GM12878 (cell line): ENCODE measurements around the gene TMEM138. TPM values are rescaled to one million over a fixed set of nuclear protein-coding genes. Genes with fewer than 3 reads are reported as not detected.

Source experiments
- POLR2AphosphoS2 ChIP-seq: IDR thresholded peaks from 2 replicates; pipeline ENCODE4 v1.6.1; 2011; ENCODE audit warnings: low read depth, mild to moderate bottlenecking, low read length, improper control_type of control experiment, moderate library complexity
- polyA plus RNA-seq, 11 experiments: library from polyadenylated mRNA; depleted of rRNA in 4 of 11; unstranded in 6 of 11; stranded (reverse) in 5 of 11; fragments of >200 nt; fragmentation: Nextera tagmentation in 4 of 11; fragmentation: Illumina TruSeq in 1 of 11; extraction: Ambion mirVana in 4 of 11; extraction: Trizol in 1 of 11; gene quantifications; 1 replicate in 1 of 11; 2 replicates in 10 of 11; pipeline versions ENCODE4 v1.2.1 to v1.2.3, GENCODE V29; 2011 to 2016; ENCODE audit warnings: inconsistent platforms in 2 of 11, missing spikeins in 2 of 11, low read depth in 1 of 11
- total RNA-seq, 4 experiments: library from RNA; depleted of rRNA in 3 of 4; stranded (reverse); fragments of >200 nt in 3 of 4; fragmentation: Illumina TruSeq in 1 of 4; extraction: Trizol in 1 of 4; gene quantifications; 2 replicates each; pipeline versions ENCODE4 v1.2.1 to v1.2.3, GENCODE V29; 2013 to 2021
- TF ChIP-seq, protein P1 (sequence below): IDR thresholded peaks from 2 replicates; pipeline ENCODE4 v1.6.1; 2012; ENCODE audit warnings: low read length, inconsistent platforms

TMEM138 gene
- total and polyA plus RNA-seq, 10 of the 15 experiments (the other 5 are each of a cell fraction or from before 2014, with no cell fraction given) = 28.5 to 116 (median 73.4) TPM

DNA sequence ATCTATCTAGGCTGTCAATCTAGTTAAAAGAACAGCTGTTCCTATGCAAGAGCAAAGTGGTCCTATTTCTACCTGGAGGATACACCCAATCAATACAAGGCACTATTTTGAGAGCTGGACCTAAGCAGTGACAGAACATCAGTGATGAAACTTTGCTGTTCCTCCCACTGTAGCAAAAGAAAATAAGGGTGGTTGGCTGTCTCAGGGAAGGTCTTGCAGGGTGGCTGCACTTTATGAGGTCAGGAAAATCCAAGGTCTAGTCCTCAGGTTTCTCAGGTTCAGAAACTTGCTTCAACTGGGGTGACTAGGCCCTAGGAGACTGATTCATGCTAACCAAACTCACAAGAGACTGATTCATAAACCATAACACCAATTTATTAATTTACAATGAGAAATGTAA is 56.0 kb downstream of the TMEM138 start (continued):
- TF ChIP-seq, protein P1, sequence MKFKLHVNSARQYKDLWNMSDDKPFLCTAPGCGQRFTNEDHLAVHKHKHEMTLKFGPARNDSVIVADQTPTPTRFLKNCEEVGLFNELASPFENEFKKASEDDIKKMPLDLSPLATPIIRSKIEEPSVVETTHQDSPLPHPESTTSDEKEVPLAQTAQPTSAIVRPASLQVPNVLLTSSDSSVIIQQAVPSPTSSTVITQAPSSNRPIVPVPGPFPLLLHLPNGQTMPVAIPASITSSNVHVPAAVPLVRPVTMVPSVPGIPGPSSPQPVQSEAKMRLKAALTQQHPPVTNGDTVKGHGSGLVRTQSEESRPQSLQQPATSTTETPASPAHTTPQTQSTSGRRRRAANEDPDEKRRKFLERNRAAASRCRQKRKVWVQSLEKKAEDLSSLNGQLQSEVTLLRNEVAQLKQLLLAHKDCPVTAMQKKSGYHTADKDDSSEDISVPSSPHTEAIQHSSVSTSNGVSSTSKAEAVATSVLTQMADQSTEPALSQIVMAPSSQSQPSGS = no peak
- no peak for TF ChIP-seq POLR2AphosphoS2

Other genes starting within 250 kb of the TMEM138 start
Only the 7 nearest of the 13 such genes appear.
- gene VWCE, start 67.1 kb upstream of the TMEM138 start, total RNA-seq (2014; rRNA removed) = 1.3 and 2.5 TPM in 2 replicates
- 1.0 TPM in 2 replicates for gene VWCE, start 67.1 kb upstream of the TMEM138 start, total RNA-seq (2014; rRNA removed; fragmentation: Illumina TruSeq; extraction: Trizol)
- gene VWCE, start 67.1 kb upstream of the TMEM138 start, total RNA-seq (2021) = 2.7 and 4.0 TPM in 2 replicates
- gene VWCE, start 67.1 kb upstream of the TMEM138 start, polyA plus RNA-seq (2011; rRNA removed) = 1.2 and 2.1 TPM in 2 replicates
- 0.62 and 2.4 TPM in 2 replicates for gene VWCE, start 67.1 kb upstream of the TMEM138 start, polyA plus RNA-seq (2014; fragmentation: Illumina TruSeq; extraction: Trizol)
- under 1 TPM; 0.10 to 0.29 TPM for gene VWCE, start 67.1 kb upstream of the TMEM138 start, polyA plus RNA-seq (2014; fragmentation: Nextera tagmentation; extraction: Ambion mirVana)
- gene VWCE, start 67.1 kb upstream of the TMEM138 start, polyA plus RNA-seq (2014; rRNA removed) = 3.2 and 4.0 TPM in 2 replicates
- 1 to 10 TPM; 4.8 to 4.9 TPM for gene VWCE, start 67.1 kb upstream of the TMEM138 start, polyA plus RNA-seq (2016; fragmentation: Nextera tagmentation; extraction: Ambion mirVana)
- gene DDB1, start 29.3 kb upstream of the TMEM138 start, total RNA-seq (2014; rRNA removed) = 241 and 250 TPM in 2 replicates
- 197 and 199 TPM in 2 replicates for gene DDB1, start 29.3 kb upstream of the TMEM138 start, total RNA-seq (2014; rRNA removed; fragmentation: Illumina TruSeq; extraction: Trizol)
- 271 and 272 TPM in 2 replicates for gene DDB1, start 29.3 kb upstream of the TMEM138 start, total RNA-seq (2021)
- 183 and 221 TPM in 2 replicates for gene DDB1, start 29.3 kb upstream of the TMEM138 start, polyA plus RNA-seq (2011; rRNA removed)
- gene DDB1, start 29.3 kb upstream of the TMEM138 start, polyA plus RNA-seq (2014; fragmentation: Illumina TruSeq; extraction: Trizol) = 160 and 203 TPM in 2 replicates
- gene DDB1, start 29.3 kb upstream of the TMEM138 start, polyA plus RNA-seq (2014; fragmentation: Nextera tagmentation; extraction: Ambion mirVana) = 100 to 1,000 TPM; 136 to 211 TPM
- 202 and 220 TPM in 2 replicates for gene DDB1, start 29.3 kb upstream of the TMEM138 start, polyA plus RNA-seq (2014; rRNA removed)
- 100 to 1,000 TPM; 236 to 262 TPM for gene DDB1, start 29.3 kb upstream of the TMEM138 start, polyA plus RNA-seq (2016; fragmentation: Nextera tagmentation; extraction: Ambion mirVana)
- gene TKFC, start 29.1 kb upstream of the TMEM138 start, total RNA-seq (2014; rRNA removed) = 58.2 and 69.7 TPM in 2 replicates
- 25.0 and 25.1 TPM in 2 replicates for gene TKFC, start 29.1 kb upstream of the TMEM138 start, total RNA-seq (2014; rRNA removed; fragmentation: Illumina TruSeq; extraction: Trizol)
- 92.5 and 97.8 TPM in 2 replicates for gene TKFC, start 29.1 kb upstream of the TMEM138 start, total RNA-seq (2021)
- 22.4 and 48.3 TPM in 2 replicates for gene TKFC, start 29.1 kb upstream of the TMEM138 start, polyA plus RNA-seq (2011; rRNA removed)
- 11.3 and 39.9 TPM in 2 replicates for gene TKFC, start 29.1 kb upstream of the TMEM138 start, polyA plus RNA-seq (2014; fragmentation: Illumina TruSeq; extraction: Trizol)
- 1 to 10 TPM; 2.4 to 5.5 TPM for gene TKFC, start 29.1 kb upstream of the TMEM138 start, polyA plus RNA-seq (2014; fragmentation: Nextera tagmentation; extraction: Ambion mirVana)
- 72.8 and 82.6 TPM in 2 replicates for gene TKFC, start 29.1 kb upstream of the TMEM138 start, polyA plus RNA-seq (2014; rRNA removed)
- 100 to 1,000 TPM; 103 to 113 TPM for gene TKFC, start 29.1 kb upstream of the TMEM138 start, polyA plus RNA-seq (2016; fragmentation: Nextera tagmentation; extraction: Ambion mirVana)
- 77.2 and 84.6 TPM in 2 replicates for gene CYB561A3, start 492 bp upstream of the TMEM138 start, total RNA-seq (2014; rRNA removed)
- 46.7 and 48.2 TPM in 2 replicates for gene CYB561A3, start 492 bp upstream of the TMEM138 start, total RNA-seq (2014; rRNA removed; fragmentation: Illumina TruSeq; extraction: Trizol)
- gene CYB561A3, start 492 bp upstream of the TMEM138 start, total RNA-seq (2021) = 76.0 and 92.2 TPM in 2 replicates
- gene CYB561A3, start 492 bp upstream of the TMEM138 start, polyA plus RNA-seq (2011; rRNA removed) = 26.7 and 44.9 TPM in 2 replicates
- gene CYB561A3, start 492 bp upstream of the TMEM138 start, polyA plus RNA-seq (2014; fragmentation: Illumina TruSeq; extraction: Trizol) = 36.7 and 76.4 TPM in 2 replicates
- gene CYB561A3, start 492 bp upstream of the TMEM138 start, polyA plus RNA-seq (2014; fragmentation: Nextera tagmentation; extraction: Ambion mirVana) = 10 to 100 TPM; 40.1 to 53.5 TPM
- 72.4 and 81.2 TPM in 2 replicates for gene CYB561A3, start 492 bp upstream of the TMEM138 start, polyA plus RNA-seq (2014; rRNA removed)
- 100 to 1,000 TPM; 152 to 169 TPM for gene CYB561A3, start 492 bp upstream of the TMEM138 start, polyA plus RNA-seq (2016; fragmentation: Nextera tagmentation; extraction: Ambion mirVana)
- 10.2 and 11.3 TPM in 2 replicates for gene TMEM216, start 30.2 kb downstream of the TMEM138 start, total RNA-seq (2014; rRNA removed)
- gene TMEM216, start 30.2 kb downstream of the TMEM138 start, total RNA-seq (2014; rRNA removed; fragmentation: Illumina TruSeq; extraction: Trizol) = 9.3 and 10.2 TPM in 2 replicates
- gene TMEM216, start 30.2 kb downstream of the TMEM138 start, total RNA-seq (2021) = 6.4 and 7.8 TPM in 2 replicates
- gene TMEM216, start 30.2 kb downstream of the TMEM138 start, polyA plus RNA-seq (2011; rRNA removed) = 32.1 and 40.2 TPM in 2 replicates
- 17.3 and 20.4 TPM in 2 replicates for gene TMEM216, start 30.2 kb downstream of the TMEM138 start, polyA plus RNA-seq (2014; fragmentation: Illumina TruSeq; extraction: Trizol)
- 10 to 100 TPM; 25.6 to 40.7 TPM for gene TMEM216, start 30.2 kb downstream of the TMEM138 start, polyA plus RNA-seq (2014; fragmentation: Nextera tagmentation; extraction: Ambion mirVana)
- 16.0 and 19.1 TPM in 2 replicates for gene TMEM216, start 30.2 kb downstream of the TMEM138 start, polyA plus RNA-seq (2014; rRNA removed)
- 10 to 100 TPM; 21.1 to 24.7 TPM for gene TMEM216, start 30.2 kb downstream of the TMEM138 start, polyA plus RNA-seq (2016; fragmentation: Nextera tagmentation; extraction: Ambion mirVana)
- 31.8 TPM in 2 replicates for gene CPSF7, start 67.6 kb downstream of the TMEM138 start, total RNA-seq (2014; rRNA removed)
- gene CPSF7, start 67.6 kb downstream of the TMEM138 start, total RNA-seq (2014; rRNA removed; fragmentation: Illumina TruSeq; extraction: Trizol) = 41.9 and 42.4 TPM in 2 replicates
- gene CPSF7, start 67.6 kb downstream of the TMEM138 start, total RNA-seq (2021) = 80.2 and 89.0 TPM in 2 replicates
- 37.9 and 61.6 TPM in 2 replicates for gene CPSF7, start 67.6 kb downstream of the TMEM138 start, polyA plus RNA-seq (2011; rRNA removed)
- gene CPSF7, start 67.6 kb downstream of the TMEM138 start, polyA plus RNA-seq (2014; fragmentation: Illumina TruSeq; extraction: Trizol) = 93.1 and 107 TPM in 2 replicates
- gene CPSF7, start 67.6 kb downstream of the TMEM138 start, polyA plus RNA-seq (2014; fragmentation: Nextera tagmentation; extraction: Ambion mirVana) = 10 to 100 TPM; 14.9 to 21.9 TPM
- 65.9 and 66.8 TPM in 2 replicates for gene CPSF7, start 67.6 kb downstream of the TMEM138 start, polyA plus RNA-seq (2014; rRNA removed)
- 10 to 100 TPM; 60.3 to 67.0 TPM for gene CPSF7, start 67.6 kb downstream of the TMEM138 start, polyA plus RNA-seq (2016; fragmentation: Nextera tagmentation; extraction: Ambion mirVana)
- gene SDHAF2, start 67.8 kb downstream of the TMEM138 start, total RNA-seq (2014; rRNA removed) = 64.9 and 66.8 TPM in 2 replicates
- gene SDHAF2, start 67.8 kb downstream of the TMEM138 start, total RNA-seq (2014; rRNA removed; fragmentation: Illumina TruSeq; extraction: Trizol) = 30.6 and 32.5 TPM in 2 replicates
- 42.5 and 42.6 TPM in 2 replicates for gene SDHAF2, start 67.8 kb downstream of the TMEM138 start, total RNA-seq (2021)
- gene SDHAF2, start 67.8 kb downstream of the TMEM138 start, polyA plus RNA-seq (2011; rRNA removed) = 76.0 and 92.1 TPM in 2 replicates
- gene SDHAF2, start 67.8 kb downstream of the TMEM138 start, polyA plus RNA-seq (2014; fragmentation: Illumina TruSeq; extraction: Trizol) = 38.0 and 52.2 TPM in 2 replicates
- 100 to 1,000 TPM; 155 to 160 TPM for gene SDHAF2, start 67.8 kb downstream of the TMEM138 start, polyA plus RNA-seq (2014; fragmentation: Nextera tagmentation; extraction: Ambion mirVana)
- 70.2 and 72.0 TPM in 2 replicates for gene SDHAF2, start 67.8 kb downstream of the TMEM138 start, polyA plus RNA-seq (2014; rRNA removed)
- gene SDHAF2, start 67.8 kb downstream of the TMEM138 start, polyA plus RNA-seq (2016; fragmentation: Nextera tagmentation; extraction: Ambion mirVana) = 10 to 100 TPM; 86.4 to 93.5 TPM